NCI-H128 (cell line): ENCODE measurements around the gene NRROS.

ENCODE experiments used
- DNase-seq: peaks from one replicate; lab custom pipeline; 2025; ENCODE audit not compliant: unreplicated experiment; lab: John Stamatoyannopoulos, UW

The NRROS gene

GRCh38 chr3:196645897-196646665 lies 6.6 kb downstream of the NRROS start:
- DNase-seq = no peak

DNA sequence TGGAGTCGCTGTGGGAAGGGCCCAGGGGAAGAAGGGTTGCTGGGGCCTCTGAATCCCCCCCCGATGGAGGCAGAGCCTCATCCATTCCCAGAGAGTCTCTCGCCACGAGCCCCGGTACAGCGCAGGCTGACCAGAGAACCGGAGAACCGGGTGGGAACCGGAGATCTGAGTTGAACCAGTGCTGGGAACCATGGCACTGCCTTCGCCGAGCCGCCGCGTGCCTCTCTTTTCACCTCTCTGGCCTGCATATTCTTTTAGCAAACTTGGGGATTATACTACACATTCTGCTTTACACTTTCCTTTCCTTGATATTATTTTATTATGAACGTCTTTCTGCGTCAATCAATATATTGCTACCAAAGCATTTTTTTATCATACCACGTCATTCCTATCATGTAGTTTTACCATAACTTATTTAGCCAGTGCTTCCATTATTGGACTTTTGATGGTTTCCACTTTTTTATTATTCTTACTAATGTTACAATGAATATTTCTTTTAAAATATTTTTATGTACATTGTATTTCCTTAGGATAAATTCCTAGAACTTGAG lies 7.2 kb downstream of the NRROS start:
- DNase-seq = no peak

DNA sequence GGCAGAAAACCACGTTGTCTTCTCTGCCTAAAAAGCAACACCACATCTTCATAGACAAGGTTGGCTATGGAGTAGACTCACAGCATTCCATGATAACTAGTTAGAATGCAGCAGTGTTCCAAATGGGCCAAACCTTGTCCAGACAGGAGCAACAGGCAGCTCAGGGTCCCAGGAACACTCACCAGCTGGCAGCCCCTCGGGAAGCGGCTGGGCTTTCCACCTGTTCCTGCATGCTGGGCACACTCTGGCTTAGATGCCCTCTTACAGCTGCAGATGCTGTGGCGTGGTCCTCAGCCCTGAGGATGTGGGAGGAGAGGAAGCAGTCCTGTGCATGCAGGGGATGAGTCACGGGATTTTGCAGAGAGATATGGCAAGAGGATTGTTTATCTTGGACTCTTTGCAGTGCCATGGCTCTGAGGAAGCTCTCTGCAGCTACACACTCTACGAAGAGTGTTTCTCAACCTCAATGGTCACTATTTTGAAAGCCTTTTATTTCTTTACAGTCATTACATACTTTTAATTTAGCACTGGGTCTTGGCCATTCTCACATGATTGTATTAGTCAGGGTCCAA lies 11.3 kb downstream of the NRROS start:
- no peak for DNase-seq

GRCh38 chr3:196651819-196652218 lies 12.3 kb downstream of the NRROS start:
- no peak for DNase-seq

GRCh38 chr3:196652961-196653795 lies 13.7 kb downstream of the NRROS start:
- DNase-seq = no peak

- DNase-seq = no peak
These were observed 14.7 kb downstream of the NRROS start for GRCh38 chr3:196654006-196654734.

- DNase-seq = no peak
These were observed 15.2 kb downstream of the NRROS start for GRCh38 chr3:196654735-196655090.

GRCh38 chr3:196655496-196655895 lies 16.0 kb downstream of the NRROS start:
- DNase-seq = no peak

DNA sequence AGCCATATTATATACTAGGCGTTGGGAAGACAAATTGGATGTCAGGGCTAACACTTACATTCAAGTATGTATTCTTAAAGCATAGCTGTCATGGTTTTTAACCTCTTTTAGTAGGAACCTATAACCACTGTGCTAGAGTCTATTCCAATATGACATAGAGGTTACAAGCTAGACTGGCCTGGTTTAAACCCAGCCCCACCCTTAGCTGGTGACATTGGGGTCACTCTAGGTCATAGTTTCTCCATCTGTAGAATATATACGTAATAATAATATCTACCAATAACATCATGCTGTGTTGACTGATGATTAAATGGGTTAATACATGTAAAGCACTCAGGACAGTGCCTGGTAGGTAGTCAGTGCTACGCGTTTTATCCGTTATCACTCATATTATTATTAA lies 16.7 kb downstream of the NRROS start:
- no peak for DNase-seq

DNA sequence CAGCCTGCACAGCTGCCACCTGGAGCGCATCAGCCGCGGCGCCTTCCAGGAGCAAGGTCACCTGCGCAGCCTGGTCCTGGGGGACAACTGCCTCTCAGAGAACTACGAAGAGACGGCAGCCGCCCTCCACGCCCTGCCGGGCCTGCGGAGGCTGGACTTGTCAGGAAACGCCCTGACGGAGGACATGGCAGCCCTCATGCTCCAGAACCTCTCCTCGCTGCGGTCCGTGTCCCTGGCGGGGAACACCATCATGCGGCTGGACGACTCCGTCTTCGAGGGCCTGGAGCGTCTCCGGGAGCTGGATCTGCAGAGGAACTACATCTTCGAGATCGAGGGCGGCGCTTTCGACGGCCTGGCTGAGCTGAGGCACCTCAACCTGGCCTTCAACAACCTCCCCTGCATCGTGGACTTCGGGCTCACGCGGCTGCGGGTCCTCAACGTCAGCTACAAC lies 20.4 kb downstream of the NRROS start:
- no peak for DNase-seq

GRCh38 chr3:196660381-196661166 lies 21.1 kb downstream of the NRROS start:
- no peak for DNase-seq

GRCh38 chr3:196661400-196661799 lies 21.9 kb downstream of the NRROS start:
- DNase-seq = no peak

DNA sequence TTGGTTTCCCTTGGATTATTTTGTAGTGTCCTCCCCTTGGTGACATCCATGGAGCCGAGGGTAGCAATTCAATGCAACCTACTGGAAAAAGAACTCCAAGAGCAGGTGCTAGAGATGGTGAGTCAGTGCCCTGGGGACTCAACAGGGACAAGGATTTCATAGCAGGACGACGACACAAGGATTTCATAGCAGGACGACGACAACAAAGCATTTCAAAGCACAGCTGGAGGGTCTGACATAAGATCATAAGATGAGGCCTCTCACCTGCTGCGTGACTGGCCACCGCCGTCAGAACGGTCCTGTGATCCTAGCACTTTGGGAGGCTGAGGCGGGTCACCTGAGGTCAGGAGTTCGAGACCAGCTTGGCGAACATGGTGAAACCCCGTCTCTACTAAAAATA lies 22.5 kb downstream of the NRROS start:
- DNase-seq = no peak

DNA sequence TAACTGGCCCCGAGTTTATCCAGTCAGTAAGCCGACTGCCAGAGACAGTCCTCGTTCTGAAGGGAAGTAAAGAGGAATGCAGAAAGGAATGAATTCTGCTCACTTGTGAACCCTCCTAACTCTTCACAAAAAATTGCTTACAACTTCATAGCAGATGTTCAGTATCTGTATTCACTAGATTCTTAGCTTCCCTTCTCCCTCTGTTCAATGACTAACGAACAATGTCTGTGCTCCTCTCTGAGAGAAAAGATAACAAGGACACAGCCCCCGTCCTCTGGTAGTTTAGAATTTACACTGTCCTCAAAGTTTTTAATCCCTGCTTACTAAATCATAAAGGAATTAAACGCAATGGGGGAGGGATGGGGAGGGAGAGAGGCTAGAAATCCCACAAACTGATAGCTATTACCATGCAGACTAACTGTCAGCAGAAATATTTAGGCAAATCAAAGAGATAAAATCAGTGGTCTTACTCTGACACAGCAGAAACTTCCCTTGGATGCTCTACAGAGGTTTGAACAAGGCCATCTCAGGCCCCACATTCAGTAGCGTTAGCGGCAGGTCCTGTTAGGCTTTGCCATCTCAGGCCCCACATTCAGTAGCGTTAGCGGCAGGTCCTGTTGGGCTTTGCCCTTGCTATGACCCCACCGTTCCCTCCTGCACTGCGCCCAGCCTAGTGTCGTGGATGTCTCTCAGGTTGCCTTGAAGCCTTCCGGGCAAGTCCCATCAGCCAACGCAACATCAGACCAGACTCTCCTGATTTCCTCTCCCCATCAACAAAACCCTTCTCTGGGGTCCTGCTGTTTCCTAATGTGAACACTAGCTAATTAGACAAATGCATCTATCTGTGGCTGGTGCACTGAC lies 23.4 kb downstream of the NRROS start:
- no peak for DNase-seq

GRCh38 chr3:196666001-196666867 lies 26.7 kb downstream of the NRROS start:
- peak; percentile 8 for DNase-seq

DNA sequence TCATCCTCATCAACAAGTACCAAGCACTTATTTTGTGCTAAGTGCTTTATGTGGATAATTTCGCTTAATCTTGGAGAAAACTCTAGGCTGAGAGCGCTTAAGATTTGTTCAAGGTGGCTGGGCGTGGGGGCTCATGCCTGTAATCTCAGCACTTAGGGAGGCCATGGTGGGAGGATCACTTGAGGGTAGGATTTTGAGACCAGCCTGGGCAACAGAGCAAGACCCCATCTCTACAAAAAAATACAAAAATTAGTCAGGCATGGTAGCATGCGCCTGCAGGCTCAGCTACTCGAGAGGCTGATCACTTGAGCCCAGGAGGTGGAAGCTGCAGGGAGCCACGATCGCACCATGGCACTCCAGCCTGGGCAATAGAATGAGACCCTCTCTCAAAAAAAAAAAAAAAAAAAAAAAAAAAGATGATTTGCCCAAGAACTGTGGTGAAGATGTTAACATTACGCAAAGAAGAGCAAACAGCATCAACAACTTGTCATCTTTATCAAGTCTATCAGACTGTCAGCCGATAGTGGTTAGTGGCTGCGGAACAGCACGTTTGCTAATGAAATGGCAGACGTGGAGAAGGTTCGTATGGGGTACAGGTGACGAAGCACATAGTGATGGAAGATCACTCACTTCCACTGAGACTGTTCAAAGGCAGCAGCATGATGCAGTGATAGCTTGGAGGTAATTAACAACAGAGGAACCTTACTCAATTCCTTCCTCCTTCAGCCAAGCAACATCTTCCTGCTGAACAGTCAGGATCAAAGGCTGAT lies 27.7 kb downstream of the NRROS start:
- no peak for DNase-seq

- no peak for DNase-seq
These were observed 30.8 kb downstream of the NRROS start for GRCh38 chr3:196670339-196670738.

DNA sequence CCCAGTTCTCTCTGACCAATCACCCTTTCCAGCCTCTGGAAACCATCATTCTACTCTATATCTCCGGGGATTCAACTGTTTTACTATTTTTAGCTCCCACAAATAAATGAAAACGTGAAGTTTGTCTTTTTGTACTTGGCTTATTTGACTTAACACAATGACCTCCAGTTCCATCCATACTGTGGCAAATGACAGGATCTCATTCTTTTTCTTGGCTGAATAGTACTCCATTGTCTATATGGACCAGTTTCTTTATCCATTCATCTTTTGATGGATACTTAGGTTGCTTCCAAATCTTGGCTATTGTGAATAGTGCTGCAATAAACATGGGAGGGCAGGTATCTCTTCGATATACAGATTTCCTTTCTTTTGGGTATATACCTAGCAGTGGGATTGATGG lies 34.1 kb downstream of the NRROS start:
- DNase-seq = no peak
